RWPE2 (cell line): Measurements from ENCODE around the gene MYEF2.

ENCODE experiments used
- ATAC-seq: fragments of 200-7000 bp; cut with Tn5 transposase; 3 replicates; pipeline ENCODE4 v1.9.1; 2021; ENCODE audit warnings: low read depth
- DNase-seq: peaks from one replicate; pipeline ENCODE4 v3.0.0-alpha.2; 2020; ENCODE audit warnings: low spot score
- H3K27ac ChIP-seq: fragments of 450-650 bp; 2 replicates; pipeline ENCODE4 v1.5.1; 2017; ENCODE audit warnings: mild to moderate bottlenecking; ENCODE audit not compliant: poor library complexity, severe bottlenecking
- H3K27me3 ChIP-seq: fragments of 250-450 bp; sonication (Bioruptor Pico); 2 replicates; pipeline ENCODE4 v1.5.1; 2021; ENCODE audit warnings: mild to moderate bottlenecking, moderate library complexity; ENCODE audit not compliant: insufficient read depth, poor library complexity, severe bottlenecking
- H3K36me3 ChIP-seq: fragments of 250-450 bp; sonication (Bioruptor Pico); 2 replicates; pipeline ENCODE4 v1.5.1; 2020; ENCODE audit warnings: low read depth, mild to moderate bottlenecking, moderate library complexity
- H3K4me1 ChIP-seq: fragments of 250-450 bp; sonication (Bioruptor Pico); 2 replicates; pipeline ENCODE4 v1.5.1; 2021; ENCODE audit warnings: mild to moderate bottlenecking, moderate library complexity; ENCODE audit not compliant: insufficient read depth, poor library complexity, severe bottlenecking
- H3K4me3 ChIP-seq: fragments of 250-450 bp; sonication (Bioruptor Pico); 2 replicates; pipeline ENCODE4 v1.5.1; 2021; ENCODE audit warnings: mild to moderate bottlenecking, moderate library complexity; ENCODE audit not compliant: severe bottlenecking
- H3K9me3 ChIP-seq: fragments of 250-450 bp; sonication (Bioruptor Pico); 2 replicates; pipeline ENCODE4 v1.5.1; 2021; ENCODE audit warnings: mild to moderate bottlenecking, moderate library complexity; ENCODE audit not compliant: severe bottlenecking
- CTCF ChIP-seq: fragments of 450-650 bp; IDR thresholded peaks from one replicate; pipeline ENCODE4 v1.5.1; 2017; ENCODE audit warnings: mild to moderate bottlenecking, moderate library complexity; ENCODE audit not compliant: poor library complexity, severe bottlenecking

Gene MYEF2

GRCh38 chr15:48096355-48096786 lies 81.7 kb downstream of the MYEF2 start:
- H3K36me3 ChIP-seq, result no peaks in the 10 kb centered on the region

GRCh38 chr15:48091522-48091921 lies 86.6 kb downstream of the MYEF2 start:
- ATAC-seq (no peak), DNase-seq (no peak)
- H3K4me3 ChIP-seq, result no peak overlapping the region
- no peaks in the 10 kb centered on the region for H3K36me3 ChIP-seq
- no peak for TF ChIP-seq CTCF
- H3K9me3 ChIP-seq, result no peaks in the 10 kb centered on the region
- no peaks in the 10 kb centered on the region for H3K4me1 ChIP-seq
- H3K27ac ChIP-seq, result no peak overlapping the region
- no peaks in the 10 kb centered on the region for H3K27me3 ChIP-seq

More at GRCh38 chr15:48096355-48096786, 81.7 kb downstream of the MYEF2 start:
- Histone ChIP-seq H3K4me1 (no peaks in the 10 kb centered on the region), H3K9me3 (no peaks in the 10 kb centered on the region), H3K4me3 (no peak overlapping the region), H3K27ac (no peak overlapping the region), H3K27me3 (no peaks in the 10 kb centered on the region)
- no peak for DNase-seq
- peak; percentile 41 for ATAC-seq
- no peak for TF ChIP-seq CTCF

GRCh38 chr15:48090666-48091065 lies 87.4 kb downstream of the MYEF2 start:
- ATAC-seq (no peak), DNase-seq (no peak)
- no peak overlapping the region for H3K4me3 ChIP-seq
- TF ChIP-seq CTCF, result no peak
- H3K4me1 ChIP-seq, result no peaks in the 10 kb centered on the region
- H3K9me3 ChIP-seq, result no peaks in the 10 kb centered on the region
- H3K36me3 ChIP-seq, result no peaks in the 10 kb centered on the region
- H3K27me3 ChIP-seq, result no peaks in the 10 kb centered on the region
- no peak overlapping the region for H3K27ac ChIP-seq

- Histone ChIP-seq H3K9me3 (no peaks in the 10 kb centered on the region), H3K36me3 (no peaks in the 10 kb centered on the region), H3K27ac (no peak overlapping the region), H3K4me3 (no peak overlapping the region), H3K27me3 (no peaks in the 10 kb centered on the region), H3K4me1 (no peaks in the 10 kb centered on the region)
- no peak for TF ChIP-seq CTCF
- DNase-seq, result no peak
- ATAC-seq, result no peak
These were observed 88.0 kb downstream of the MYEF2 start for GRCh38 chr15:48090115-48090514.

GRCh38 chr15:48089702-48090101 lies 88.4 kb downstream of the MYEF2 start:
- no peak for ATAC-seq
- no peak for DNase-seq
- Histone ChIP-seq H3K36me3 (no peaks in the 10 kb centered on the region), H3K9me3 (no peaks in the 10 kb centered on the region), H3K4me3 (no peak overlapping the region), H3K27me3 (no peaks in the 10 kb centered on the region), H3K27ac (no peak overlapping the region), H3K4me1 (no peaks in the 10 kb centered on the region)
- TF ChIP-seq CTCF, result no peak
